ENCODE results near the gene RPP21.

DNA sequence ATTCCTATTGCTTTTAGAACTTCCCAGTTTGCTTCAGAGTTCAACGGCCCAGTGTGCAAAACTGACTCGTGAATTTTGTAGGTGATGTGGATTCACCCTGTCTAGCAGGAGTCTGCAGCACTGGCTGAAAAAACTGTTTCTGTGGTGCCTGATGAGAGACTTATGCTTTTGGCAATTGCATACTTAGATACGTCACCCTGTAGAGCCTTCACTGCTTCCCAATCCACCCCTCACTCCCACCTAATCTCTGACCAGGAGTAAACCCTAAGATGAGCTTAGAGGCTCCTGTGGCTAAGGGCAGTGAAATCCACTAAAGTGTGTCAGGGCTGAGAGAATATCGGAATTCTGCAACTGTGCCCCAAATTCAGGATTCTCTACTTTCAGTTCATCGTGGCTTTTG lies 14.3 kb downstream of the RPP21 start:
- TF ChIP-seq CTCF (IDR thresholded peaks at IDR 0.05; ENCODE audit: low read depth, low read length) = no peak
- no peak for TF ChIP-seq EZH2phosphoT487 (IDR thresholded peaks at IDR 0.05; ENCODE audit: low read depth)

All from OCI-LY3 (cell line).